Kasumi-1 (cell line): Measurements from ENCODE around the gene ZNF28.
"Not testable (repeated sequence)": the region's sequence is repeated elsewhere in the genome, so short reads cannot be mapped to it uniquely, and the experiment has no call there.

Experiments used
- DNase-seq, 2 experiments: peaks; one replicate each; lab custom pipeline; 2025; lab: John Stamatoyannopoulos, UW

The ZNF28 gene

GRCh38 chr19:52778811-52779210, 42.6 kb downstream of the ZNF28 start:
- DNase-seq: no peak

- DNase-seq: not testable (repeated sequence)
Observed at GRCh38 chr19:52756447-52756846, 65.0 kb downstream of the ZNF28 start.

DNA sequence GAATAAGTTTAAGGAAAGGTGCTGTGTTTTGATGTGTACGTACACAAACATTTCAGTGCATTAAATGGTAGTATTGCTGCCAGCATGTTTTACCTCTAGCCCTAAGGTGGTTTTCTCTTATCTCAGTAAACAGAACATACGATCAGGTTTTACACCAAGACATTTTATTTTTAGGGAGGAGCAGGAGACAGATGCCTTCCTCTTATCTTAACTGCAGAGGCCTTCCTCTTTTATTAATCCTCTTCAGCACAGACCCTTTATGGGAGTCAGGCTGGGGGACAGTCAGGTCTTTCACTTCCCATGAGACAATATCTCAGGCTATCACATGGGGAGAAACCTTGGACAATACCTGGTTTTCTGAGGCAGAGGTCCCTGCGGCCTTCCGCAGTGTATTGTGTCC, 71.7 kb downstream of the ZNF28 start:
- no peak for DNase-seq

- DNase-seq: no peak
Observed at GRCh38 chr19:52748336-52748950, 73.0 kb downstream of the ZNF28 start.
